HG02588 (cell line): Measurements from ENCODE around the gene PDP2.
"Not testable (repeated sequence)": the region's sequence is repeated elsewhere in the genome, so short reads cannot be mapped to it uniquely, and the experiment has no call there.

Experiments
- ATAC-seq: cut with Tn5 transposase; IDR thresholded peaks from one replicate; pipeline ENCODE4 v1.9.1; 2021; ENCODE audit warnings: mild to moderate bottlenecking, moderate library complexity; ENCODE audit not compliant: unreplicated experiment

The PDP2 gene

DNA sequence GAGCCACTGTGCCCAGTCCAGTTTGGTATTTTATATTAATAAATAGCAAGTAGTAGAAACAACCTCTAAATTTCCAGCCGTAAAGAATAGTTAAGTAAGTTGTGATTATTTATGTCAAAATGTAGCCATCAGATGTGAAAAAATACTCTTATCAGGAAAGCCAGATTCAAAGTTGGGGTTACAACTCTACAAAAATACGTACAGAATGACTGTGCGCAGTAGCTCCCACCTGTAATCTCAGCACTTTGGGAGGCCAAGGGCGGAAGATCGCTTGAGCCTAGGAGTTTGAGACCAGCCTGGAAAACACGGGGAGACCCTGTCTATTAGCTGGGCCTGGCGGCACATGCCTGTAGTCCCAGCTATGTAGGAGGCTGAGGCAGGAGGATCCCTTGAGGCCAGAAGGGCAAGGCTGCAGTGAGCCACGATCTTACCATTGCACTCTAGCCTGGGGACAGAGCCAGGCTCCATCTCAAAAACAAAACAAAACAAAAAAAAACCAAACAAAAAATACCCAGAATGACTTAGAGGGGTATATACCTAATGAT lies 1.7 kb downstream of the PDP2 start:
- no peak for ATAC-seq

DNA sequence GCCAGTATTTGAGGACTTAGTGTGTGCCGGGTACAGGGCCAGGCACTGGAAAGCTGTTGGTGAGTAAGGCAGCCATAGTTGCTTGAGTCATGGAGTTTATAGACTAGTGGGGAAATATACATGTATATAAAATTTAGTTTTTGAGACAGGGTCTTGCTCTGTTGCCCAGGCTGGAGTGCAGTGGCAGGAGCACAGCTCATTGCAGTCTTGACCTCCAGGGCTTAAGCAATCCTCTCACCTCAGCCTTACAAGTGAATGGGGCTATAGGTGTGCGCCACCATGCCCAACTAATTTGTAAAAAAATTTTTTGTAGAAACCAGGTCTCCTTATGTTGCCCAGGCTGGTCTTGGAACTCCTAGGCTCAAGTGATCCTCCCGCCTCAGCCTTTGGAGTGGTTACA lies 2.4 kb downstream of the PDP2 start:
- no peak for ATAC-seq

DNA sequence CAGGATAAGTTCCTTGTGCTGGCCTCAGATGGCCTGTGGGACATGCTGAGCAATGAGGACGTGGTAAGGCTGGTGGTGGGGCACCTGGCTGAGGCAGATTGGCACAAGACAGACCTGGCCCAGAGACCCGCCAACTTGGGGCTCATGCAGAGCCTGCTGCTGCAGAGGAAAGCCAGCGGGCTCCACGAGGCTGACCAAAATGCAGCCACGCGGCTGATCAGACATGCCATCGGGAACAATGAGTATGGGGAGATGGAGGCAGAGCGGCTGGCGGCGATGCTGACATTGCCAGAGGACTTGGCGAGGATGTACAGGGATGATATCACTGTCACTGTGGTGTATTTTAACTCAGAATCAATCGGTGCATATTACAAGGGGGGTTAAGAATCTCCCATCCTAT lies 5.2 kb downstream of the PDP2 start:
- ATAC-seq = no peak

DNA sequence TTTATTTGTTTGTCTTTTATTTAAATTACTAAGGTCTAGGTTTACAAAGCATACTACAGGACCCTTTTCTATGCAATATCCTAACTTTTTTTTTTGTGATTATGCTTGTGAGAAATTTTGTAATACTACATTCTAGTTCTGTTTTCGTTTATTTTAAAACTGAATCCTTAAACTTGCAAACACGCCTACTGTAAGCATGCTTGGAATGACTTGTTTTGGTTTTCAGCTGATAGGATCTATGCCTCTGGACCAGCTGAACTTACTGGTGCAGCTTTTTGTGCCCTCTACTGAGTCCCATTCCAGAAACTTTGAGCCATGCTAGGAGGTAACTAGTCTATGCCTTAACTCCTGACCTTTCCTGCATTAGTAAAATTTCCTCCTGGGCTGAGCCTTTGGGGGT lies 6.0 kb downstream of the PDP2 start:
- ATAC-seq = no peak

DNA sequence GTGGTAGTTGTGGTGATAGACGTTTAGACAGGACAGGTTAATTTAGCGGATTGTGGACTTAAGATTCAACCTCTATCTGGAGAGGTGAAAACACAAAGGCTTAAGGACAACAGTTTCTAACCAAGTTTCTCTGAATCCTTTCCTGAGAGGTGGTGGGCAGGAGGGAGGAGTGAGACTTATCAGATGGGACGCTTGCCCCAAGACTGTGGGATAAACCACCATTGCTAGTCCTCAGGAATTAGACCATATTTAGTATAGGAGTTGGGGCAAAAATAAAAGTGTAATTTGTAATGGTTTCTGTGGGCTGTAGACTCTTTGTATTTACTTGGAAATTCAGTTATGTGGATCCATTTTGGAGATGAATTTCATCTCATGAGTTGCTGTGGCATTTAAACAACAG lies 6.6 kb downstream of the PDP2 start:
- ATAC-seq = no peak

DNA sequence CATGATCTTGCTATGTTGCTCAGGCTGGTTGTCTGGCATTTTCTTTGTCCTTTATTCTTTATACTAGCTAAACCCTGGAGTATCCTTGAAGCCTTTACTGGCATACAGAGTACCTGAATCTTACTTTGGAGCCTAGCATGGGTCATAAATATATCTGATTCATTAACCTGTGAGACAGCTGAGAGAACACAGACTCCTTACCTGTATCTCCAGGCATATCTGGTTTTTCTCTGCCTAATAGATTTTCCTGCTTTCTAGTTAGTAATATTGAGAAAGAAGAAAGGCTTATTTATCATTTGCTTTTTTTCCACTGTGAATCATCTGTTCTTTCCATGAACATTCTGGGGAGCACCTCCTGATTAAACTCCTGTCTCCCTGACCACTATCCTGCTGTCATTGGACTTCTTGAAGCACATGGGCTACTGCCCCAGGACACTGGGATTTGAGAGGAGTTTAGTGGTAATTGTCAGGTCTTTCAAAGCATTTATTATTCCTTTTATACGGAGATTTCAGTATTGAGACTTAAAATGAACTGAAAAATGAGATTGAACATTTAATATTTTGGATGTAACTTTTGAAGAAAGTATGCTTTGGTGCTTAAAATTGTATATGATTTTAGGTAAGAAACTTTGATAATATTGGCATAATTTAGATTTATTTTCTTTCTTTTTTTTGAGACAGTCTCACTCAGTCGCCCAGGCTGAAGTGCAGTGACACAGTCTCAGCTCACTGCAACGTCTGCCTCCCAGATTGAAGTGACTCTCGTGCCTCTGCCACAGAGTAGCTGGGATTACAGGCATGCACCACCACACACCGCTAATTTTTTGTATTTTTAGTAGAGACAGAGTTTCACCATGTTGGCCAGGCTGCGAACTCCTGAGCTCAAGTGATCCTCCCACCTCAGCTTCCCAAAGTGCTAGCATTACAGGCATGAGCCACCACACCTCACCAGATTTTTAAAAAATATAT lies 8.6 kb downstream of the PDP2 start:
- ATAC-seq = no peak

DNA sequence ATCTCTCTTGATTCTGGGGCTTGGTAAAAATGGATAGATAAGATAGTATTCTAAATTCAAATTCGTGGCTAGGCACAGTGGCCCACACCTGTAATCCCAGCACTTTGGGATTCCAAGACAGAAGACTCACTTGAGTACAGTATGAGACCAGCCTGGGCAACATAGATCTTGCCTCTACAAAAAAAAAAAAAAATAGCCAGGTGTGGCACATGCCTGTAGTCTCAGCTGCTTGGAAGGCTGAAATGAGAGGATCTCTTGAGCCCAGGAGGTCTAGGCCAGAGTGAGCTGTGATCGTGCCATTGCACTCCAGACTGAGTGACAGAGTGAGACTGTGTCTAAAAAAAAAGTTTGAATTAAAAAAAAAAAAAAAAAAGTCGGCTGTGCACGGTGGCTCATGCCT lies 9.3 kb downstream of the PDP2 start:
- ATAC-seq = no peak

DNA sequence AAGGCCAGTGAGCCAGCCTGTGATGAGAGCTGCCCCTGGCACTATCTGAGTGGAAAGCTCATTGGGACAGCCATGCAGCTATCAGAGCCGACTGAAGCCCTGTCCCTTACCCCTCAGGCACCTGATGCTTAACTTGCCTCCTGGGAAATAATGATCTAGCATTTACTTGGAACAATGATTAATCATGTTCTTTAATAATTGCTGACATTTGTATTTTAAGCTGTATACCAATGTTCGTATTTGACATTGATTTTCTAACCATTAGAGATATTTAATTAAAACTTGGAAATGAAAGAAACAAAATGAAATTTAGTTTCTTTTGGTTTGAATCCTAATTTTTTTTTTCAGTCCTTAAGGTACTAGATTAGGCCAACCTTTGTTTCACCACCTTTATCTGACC lies 10.5 kb downstream of the PDP2 start:
- ATAC-seq = no peak

DNA sequence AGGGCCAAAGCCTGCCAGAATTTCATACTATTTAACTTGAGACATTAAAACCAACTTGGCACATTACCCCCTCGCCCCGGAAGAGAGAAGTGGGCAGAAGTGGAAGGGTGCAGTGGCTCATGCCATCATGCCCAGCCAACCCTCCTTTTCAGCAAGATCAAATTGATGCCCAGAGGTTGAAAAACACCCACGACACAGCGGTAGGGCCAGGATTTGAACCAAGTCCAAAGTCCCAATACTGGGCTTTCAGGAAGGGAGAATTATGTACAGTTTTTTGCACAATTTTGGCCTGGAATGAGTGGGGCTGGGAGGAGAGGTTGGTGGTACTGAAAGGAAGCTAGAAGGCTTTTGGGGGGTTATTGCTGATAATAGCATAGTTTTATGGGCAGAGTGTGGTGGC lies 11.0 kb downstream of the PDP2 start:
- no peak for ATAC-seq

DNA sequence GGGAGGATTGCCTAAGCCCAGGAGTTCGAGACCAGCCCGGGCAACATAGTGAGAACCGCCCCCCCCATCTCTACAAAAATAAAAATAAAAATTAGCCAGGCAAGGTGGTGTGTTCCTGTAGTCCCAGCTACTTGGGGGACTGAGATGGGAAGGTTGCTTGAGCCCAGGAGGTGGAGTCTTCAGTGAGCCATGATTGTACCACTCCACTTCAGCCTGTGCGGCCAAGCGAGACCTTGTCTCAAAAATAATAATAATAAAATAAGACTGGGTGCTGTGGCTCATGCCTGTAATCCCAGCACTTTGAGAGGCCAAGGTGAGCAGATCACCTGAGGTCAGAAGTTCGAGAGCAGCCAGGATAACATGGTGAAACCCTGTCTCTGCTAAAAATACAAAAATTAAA lies 11.5 kb downstream of the PDP2 start:
- ATAC-seq = no peak

DNA sequence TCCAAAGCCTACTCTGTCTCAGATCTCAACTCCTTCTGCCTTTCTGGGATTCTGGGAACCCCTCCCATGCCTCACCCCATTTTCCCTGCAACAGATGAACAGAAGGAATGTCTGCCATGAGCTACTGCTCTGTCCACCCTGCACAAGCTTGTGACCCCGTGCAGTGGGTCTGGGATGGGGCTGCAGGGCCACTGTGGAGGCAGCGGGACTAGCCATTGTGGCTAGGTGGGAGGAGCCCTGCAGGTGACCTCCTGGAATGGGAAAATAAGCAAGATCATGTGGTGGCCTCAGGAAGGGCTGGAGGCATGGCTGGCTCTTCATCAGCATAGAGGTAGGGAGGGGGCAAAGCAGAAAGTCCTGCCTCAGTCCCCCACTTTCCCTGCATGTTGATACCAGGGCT lies 13.7 kb downstream of the PDP2 start:
- ATAC-seq = no peak

DNA sequence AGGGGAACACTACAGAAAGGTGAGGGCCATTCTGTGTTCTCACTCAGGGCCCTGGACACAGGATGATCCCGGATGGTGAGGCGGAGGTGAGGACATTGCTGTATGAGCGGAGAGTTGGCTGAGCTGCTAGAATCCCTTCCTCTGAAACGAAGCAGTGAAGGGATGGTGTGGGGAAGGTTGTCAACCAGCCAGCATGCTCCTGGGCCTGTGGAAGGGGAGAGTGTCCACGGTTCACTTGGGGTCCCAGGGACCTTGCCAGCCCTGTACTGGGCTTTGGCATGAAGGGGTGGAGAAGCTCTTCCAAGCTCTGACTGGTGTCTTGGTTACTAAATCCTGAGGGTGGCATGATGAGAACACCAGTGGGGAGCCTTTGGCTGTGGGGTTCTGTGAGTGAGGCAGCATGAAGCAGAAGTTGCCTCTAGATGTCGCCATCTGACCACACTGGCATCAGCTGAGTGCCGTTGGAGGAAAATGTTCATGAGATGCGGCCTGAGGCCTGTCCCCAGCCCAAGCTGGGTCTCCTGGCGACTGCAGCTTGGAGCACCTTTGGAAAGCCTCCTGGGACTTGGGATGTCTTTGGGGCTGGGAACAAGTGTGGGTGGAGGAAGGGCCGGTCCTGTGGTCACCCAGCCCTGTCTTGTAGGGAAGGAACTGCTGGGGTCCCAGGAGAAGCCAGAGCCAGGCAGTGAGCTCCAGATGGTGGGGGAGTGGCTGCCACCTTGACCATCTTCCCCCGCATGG lies 14.8 kb downstream of the PDP2 start:
- no peak for ATAC-seq

DNA sequence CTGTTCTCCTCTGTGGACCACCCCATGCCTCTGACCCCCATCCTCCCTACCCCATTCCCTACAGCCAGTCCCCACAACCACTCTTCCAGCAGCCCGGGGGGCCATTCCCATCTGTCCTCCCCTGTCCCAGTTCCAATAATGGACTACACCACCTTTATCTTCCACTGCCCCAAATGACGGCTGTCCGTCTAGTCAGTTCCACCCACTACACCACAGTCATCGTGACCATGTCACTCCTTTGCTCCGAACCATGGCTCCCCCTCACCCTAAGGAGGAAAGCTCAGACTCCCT lies 15.3 kb downstream of the PDP2 start:
- ATAC-seq = no peak

DNA sequence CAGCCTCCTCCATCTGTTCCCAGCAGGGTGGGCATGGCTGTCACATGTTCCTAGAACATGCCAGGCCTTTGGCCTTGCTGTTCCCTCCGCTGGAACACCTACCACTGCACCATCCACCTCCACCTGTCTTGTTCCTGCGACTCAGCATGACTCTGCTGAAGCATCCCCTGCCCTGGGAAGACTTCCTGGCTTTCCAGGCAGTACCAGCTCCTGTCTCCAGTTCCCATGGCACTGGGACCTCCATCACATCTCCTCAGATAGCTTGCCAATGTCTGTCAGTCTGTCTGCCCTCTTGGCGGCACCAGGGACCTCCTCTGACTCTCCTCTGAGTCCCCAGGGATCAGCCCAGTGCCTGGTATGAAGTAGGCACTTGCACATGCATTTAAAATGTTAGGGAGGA lies 15.7 kb downstream of the PDP2 start:
- ATAC-seq = no peak

DNA sequence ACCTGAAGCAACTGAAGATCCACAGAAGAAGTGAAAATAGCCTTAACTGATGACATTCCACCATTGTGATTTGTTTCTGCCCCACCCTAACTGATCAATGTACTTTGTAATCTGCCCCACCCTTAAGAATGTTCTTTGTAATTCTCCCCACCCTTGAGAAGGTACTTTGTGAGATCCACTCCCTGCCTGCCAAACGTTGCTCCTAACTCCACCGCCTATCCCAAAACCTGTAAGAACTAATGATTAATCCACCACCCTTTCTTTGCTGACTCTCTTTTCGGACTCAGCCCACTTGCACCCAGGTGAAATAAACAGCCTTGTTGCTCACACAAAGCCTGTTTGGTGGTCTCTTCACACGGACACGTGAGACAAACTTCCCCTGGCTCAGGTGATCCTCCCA lies 16.4 kb downstream of the PDP2 start:
- ATAC-seq = not testable (repeated sequence)

DNA sequence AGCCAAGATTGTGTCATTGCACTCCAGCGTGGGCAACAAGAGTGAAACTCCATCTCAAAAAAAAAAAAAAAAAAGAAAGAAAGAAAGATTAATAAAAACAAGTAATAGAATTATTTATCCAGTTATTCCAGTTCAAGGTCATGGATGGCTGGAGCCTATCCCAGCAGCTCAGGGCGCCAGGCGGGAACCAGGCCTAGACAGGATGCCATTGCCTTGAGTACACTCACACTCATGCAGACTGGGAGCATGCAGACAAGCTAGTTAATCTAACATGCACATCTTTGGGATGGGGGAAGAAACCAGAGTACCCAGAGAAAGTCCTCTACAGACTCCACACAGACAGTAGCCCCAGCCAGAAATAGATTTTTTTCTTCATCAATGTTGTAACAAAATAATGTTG lies 17.9 kb downstream of the PDP2 start:
- ATAC-seq = no peak

DNA sequence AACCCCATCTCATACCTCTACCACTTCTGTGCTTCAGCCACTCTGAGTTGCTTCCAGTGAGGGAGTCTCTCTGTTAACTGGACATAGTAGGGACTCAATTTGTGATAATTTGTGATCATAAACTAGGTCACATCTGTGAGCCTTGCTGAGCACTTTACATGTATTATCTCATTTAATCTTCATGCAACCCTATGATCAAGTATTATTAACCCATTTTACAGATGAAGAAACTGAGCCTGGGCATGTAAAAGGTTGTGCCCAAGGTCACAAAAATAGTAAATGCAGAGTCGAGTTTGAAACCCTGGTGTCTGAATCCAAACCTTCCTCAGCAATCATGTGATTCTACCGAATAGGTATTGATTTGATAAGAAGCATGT lies 18.6 kb downstream of the PDP2 start:
- ATAC-seq = no peak

DNA sequence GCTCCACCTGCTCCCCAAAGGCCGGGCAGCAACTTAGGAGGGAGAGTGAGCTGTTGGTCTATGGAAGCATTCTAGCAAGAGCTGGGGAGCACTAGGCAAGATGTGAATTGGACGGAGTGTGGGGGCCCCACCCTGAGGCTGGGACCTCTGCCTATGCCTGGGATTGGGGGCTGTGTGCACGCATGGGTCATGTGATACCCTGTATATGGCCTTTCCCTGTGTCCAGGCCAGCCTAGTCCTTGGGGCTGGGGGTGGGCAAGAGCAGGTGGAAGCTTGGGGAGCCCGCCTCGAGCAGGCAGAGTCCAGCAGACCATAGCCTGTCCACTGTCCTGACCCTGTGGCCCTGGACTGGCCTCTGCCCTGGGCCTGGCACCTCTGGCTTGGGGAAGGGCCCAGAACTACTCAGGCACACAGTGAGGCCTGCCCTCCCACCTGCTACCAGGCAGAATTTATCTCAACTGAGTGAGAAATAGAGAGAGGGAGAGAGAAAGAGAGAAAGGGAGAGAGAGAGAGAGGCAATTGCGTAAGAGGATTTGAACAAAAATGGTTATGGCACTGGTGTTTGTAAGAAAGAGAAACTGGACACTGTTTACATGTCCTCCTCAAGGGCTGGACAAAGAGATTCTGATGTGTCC lies 19.1 kb downstream of the PDP2 start:
- no peak for ATAC-seq

DNA sequence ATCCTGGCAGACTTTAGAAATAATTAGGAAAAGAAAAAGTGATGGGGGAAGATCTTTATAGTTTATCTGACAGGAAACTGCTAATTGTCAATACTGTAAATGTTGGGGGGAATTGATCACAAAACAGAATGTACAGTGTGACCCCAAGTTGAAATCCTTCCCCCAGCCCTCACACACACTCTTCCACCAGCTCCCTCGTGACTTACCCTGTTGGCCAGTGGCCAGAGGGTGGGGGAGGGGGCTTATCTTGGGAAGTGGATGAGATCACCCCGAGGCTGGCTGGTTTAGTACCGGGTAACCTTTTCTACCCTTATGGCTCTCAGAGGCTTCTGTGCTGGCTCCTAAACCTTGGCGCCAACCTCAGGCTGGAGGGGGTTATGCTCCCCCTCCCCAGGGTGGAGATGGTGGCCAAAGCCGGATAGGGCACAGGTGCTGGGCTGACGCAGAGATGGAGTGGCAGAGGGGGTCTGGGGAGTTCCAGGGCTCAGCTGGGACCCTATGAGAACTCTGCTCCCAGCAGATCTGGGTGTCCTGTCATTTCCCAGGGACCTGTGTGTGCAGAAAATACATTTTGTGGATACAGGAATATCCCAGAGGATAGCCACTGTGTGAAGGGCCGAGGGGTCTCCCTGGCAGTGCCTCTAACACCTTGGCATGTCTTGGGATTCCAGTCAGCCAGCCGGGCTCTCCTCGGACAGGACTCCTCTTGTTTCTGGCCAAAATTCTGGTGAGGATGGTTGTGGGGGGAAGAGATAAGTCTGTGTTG lies 19.8 kb downstream of the PDP2 start:
- ATAC-seq = no peak

DNA sequence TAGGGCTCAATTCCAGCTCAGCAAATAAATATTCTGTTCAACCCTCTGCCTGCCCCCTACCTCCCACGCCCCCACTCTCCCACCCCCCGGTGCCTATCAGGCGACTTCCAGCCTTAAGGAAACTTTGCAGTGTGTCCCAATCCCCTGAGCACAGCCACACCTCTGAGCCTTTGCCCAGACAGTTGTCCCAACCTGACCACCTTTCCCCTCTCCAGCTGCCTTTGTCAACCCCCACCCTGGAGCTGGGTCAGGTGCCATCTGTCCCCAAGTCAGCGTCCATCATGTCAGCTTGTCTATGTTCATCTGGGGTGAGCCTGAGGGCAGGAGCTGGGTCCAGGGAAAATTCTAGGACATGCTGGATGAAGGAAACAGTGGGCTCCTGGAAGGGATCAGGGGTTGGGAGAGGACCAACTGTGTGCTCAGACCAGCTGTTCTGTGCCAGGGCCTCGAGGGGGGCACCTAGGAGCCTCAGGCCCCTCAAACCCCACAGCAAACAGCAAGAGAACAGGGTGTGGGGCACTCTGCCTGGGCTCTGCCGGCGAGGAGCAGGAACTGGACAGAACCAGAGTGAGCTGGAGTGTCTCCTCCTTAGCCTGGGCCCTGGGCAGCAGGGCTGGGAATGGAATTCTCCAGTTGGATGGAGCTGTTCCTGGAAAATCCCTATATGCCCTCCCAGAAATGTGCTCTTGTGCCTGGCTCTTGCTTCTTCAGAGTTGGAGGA lies 20.6 kb downstream of the PDP2 start:
- no peak for ATAC-seq
